ENCODE measurements around the gene TGFBR1.
A peak's percentile ranks its signal among the peaks of the same experiment; 100 is the strongest.

The TGFBR1 gene

GRCh38 chr9:99182356-99182755 is 77.4 kb downstream of the TGFBR1 start:
- no peak for DNase-seq (ENCODE audit: low read depth)
- no peak overlapping the region for H3K4me3 ChIP-seq (replicated peaks; ENCODE audit: low read depth, low read length)
- no peak for TF ChIP-seq CTCF (IDR thresholded peaks at IDR 0.05; ENCODE audit: low read length, missing control alignments)

- no peak for TF ChIP-seq CTCF (IDR thresholded peaks at IDR 0.05; ENCODE audit: low read length, missing control alignments)
- H3K4me3 ChIP-seq (replicated peaks; ENCODE audit: low read depth, low read length) = no peak overlapping the region
- no peak for DNase-seq (ENCODE audit: low read depth)
Measured at GRCh38 chr9:99183616-99184015, 78.7 kb downstream of the TGFBR1 start.

- no peak for TF ChIP-seq CTCF (IDR thresholded peaks at IDR 0.05; ENCODE audit: low read length, missing control alignments)
- no peak overlapping the region for H3K4me3 ChIP-seq (replicated peaks; ENCODE audit: low read depth, low read length)
- no peak for DNase-seq (ENCODE audit: low read depth)
Measured at GRCh38 chr9:99184110-99184474, 79.2 kb downstream of the TGFBR1 start.

GRCh38 chr9:99184475-99185347 is 79.8 kb downstream of the TGFBR1 start:
- TF ChIP-seq CTCF (IDR thresholded peaks at IDR 0.05; ENCODE audit: low read length, missing control alignments) = peak; percentile 98
- peak; percentile 95 for DNase-seq (ENCODE audit: low read depth)
- H3K4me3 ChIP-seq (replicated peaks; ENCODE audit: low read depth, low read length) = peak overlapping the region; percentile 18

GRCh38 chr9:99185348-99185632 is 80.4 kb downstream of the TGFBR1 start:
- no peak overlapping the region for H3K4me3 ChIP-seq (replicated peaks; ENCODE audit: low read depth, low read length)
- DNase-seq (ENCODE audit: low read depth) = no peak
- TF ChIP-seq CTCF (IDR thresholded peaks at IDR 0.05; ENCODE audit: low read length, missing control alignments) = no peak

- no peak overlapping the region for H3K4me3 ChIP-seq (replicated peaks; ENCODE audit: low read depth, low read length)
- DNase-seq (ENCODE audit: low read depth) = no peak
- TF ChIP-seq CTCF (IDR thresholded peaks at IDR 0.05; ENCODE audit: low read length, missing control alignments) = no peak
Measured at GRCh38 chr9:99185934-99186333, 81.0 kb downstream of the TGFBR1 start.

GRCh38 chr9:99187311-99187710 is 82.4 kb downstream of the TGFBR1 start:
- no peak for TF ChIP-seq CTCF (IDR thresholded peaks at IDR 0.05; ENCODE audit: low read length, missing control alignments)
- no peak overlapping the region for H3K4me3 ChIP-seq (replicated peaks; ENCODE audit: low read depth, low read length)
- no peak for DNase-seq (ENCODE audit: low read depth)
